Bronchial epithelial cell (primary cell): ENCODE results near the gene ZNF414. TPM values are rescaled to one million over a fixed set of nuclear protein-coding genes. Genes with fewer than 3 reads are reported as not detected.

ENCODE experiments used
- DNase-seq: peaks from one replicate; pipeline ENCODE4 v3.0.0-alpha.2; 2010; ENCODE audit warnings: low read depth
- FAIRE-seq: peaks from 2 replicates; lab custom pipeline; 2011; peaks lifted over from hg19 to GRCh38; lab: Jason Lieb, UNC
- H3K27me3 ChIP-seq: 2 replicates; pipeline ENCODE4 v1.5.1; 2011; ENCODE audit warnings: low read length; ENCODE audit not compliant: control insufficient read depth, insufficient read depth
- H3K36me3 ChIP-seq: 2 replicates; pipeline ENCODE4 v1.5.1; 2011; ENCODE audit warnings: low read length; ENCODE audit not compliant: control insufficient read depth, insufficient read depth
- H3K4me3 ChIP-seq: 2 replicates; pipeline ENCODE4 v1.5.1; 2011; ENCODE audit warnings: mild to moderate bottlenecking, low read depth, low read length, control low read depth
- CTCF ChIP-seq: IDR thresholded peaks from 2 replicates; pipeline ENCODE4 v1.5.1; 2011; ENCODE audit warnings: mild to moderate bottlenecking, moderate library complexity, low read length, control low read depth, inconsistent platforms; ENCODE audit not compliant: insufficient read depth, severe bottlenecking
- total RNA-seq: library from RNA; depleted of rRNA; stranded (reverse); fragments of >200 nt; gene quantifications from 2 replicates; pipeline ENCODE4 v1.2.1, GENCODE V29; 2014

The ZNF414 gene
- total RNA-seq, 1 donor from 2014 or later = 3.4 TPM

GRCh38 chr19:8550070-8550469, 36.1 kb upstream of the ZNF414 start:
- no peak for FAIRE-seq
- no peaks in the 10 kb centered on the region for H3K27me3 ChIP-seq
- no peak for TF ChIP-seq CTCF
- no peaks in the 10 kb centered on the region for H3K36me3 ChIP-seq
- H3K4me3 ChIP-seq = no peak overlapping the region
- DNase-seq = no peak

GRCh38 chr19:8545743-8546142, 31.8 kb upstream of the ZNF414 start:
- H3K36me3 ChIP-seq = no peaks in the 10 kb centered on the region
- TF ChIP-seq CTCF = no peak
- FAIRE-seq (no peak), DNase-seq (no peak)
- H3K4me3 ChIP-seq = no peak overlapping the region
- no peaks in the 10 kb centered on the region for H3K27me3 ChIP-seq

GRCh38 chr19:8544168-8544567, 30.2 kb upstream of the ZNF414 start:
- TF ChIP-seq CTCF = no peak
- Histone ChIP-seq H3K27me3 (no peaks in the 10 kb centered on the region), H3K4me3 (no peak overlapping the region), H3K36me3 (no peaks in the 10 kb centered on the region)
- DNase-seq (no peak), FAIRE-seq (no peak)

GRCh38 chr19:8539621-8540149, 25.7 kb upstream of the ZNF414 start:
- DNase-seq = no peak
- FAIRE-seq = no peak
- H3K4me3 ChIP-seq = no peak overlapping the region
- H3K27me3 ChIP-seq = no peaks in the 10 kb centered on the region
- no peaks in the 10 kb centered on the region for H3K36me3 ChIP-seq
- no peak for TF ChIP-seq CTCF

- H3K4me3 ChIP-seq = no peak overlapping the region
- no peak for TF ChIP-seq CTCF
These were observed 23.1 kb upstream of the ZNF414 start for GRCh38 chr19:8537099-8537498.

GRCh38 chr19:8536282-8536681, 22.3 kb upstream of the ZNF414 start:
- DNase-seq (no peak), FAIRE-seq (no peak)
- Histone ChIP-seq H3K4me3 (no peak overlapping the region), H3K36me3 (no peaks in the 10 kb centered on the region), H3K27me3 (no peaks in the 10 kb centered on the region)
- no peak for TF ChIP-seq CTCF

More at GRCh38 chr19:8537099-8537498, 23.1 kb upstream of the ZNF414 start:
- Histone ChIP-seq H3K36me3 (no peaks in the 10 kb centered on the region), H3K27me3 (no peaks in the 10 kb centered on the region)
- DNase-seq = no peak
- no peak for FAIRE-seq
